ENCODE results near the gene LMX1A.

DNA sequence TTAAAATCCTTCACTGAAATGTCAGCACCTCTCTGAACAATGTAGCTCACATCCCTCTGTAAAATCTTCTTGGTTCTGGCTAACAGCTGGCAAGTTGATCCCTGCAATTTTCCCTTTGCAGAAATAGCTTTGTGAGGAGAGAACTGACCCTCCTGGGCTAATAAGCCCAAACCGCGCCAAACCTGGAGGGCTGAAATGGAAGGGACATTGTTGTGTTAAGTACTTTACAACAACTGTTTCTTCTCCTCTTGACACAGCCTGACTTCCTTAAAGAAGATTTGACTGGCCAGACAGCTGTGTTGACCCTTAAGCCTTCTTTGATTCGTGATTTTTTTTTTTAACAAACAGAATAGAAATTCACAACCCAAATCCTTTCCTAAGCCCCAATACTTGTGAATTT lies 5.7 kb downstream of the LMX1A start:
- TF ChIP-seq POLR2A (IDR thresholded peaks at IDR 0.05; ENCODE audit: low read length) (no peak), GATA1 (IDR thresholded peaks at IDR 0.05; ENCODE audit: low read depth, low read length) (no peak)
